Right lobe of liver (tissue), 4 donors: Measurements from ENCODE around the gene ZNF652.

Experiments
- POLR2A ChIP-seq: fragments of 450-650 bp; IDR thresholded peaks from one replicate; pipeline ENCODE4 v1.6.1; 2017; ENCODE audit warnings: antibody characterized with exemption, mild to moderate bottlenecking
- TF ChIP-seq, protein P1 (sequence below), 4 donors: fragments of 200-600 bp in 3 of 4; fragments of 450-650 bp in 1 of 4; IDR thresholded peaks; one replicate each; pipeline versions ENCODE4 v1.5.1 to v1.8.0; 2016 to 2022; ENCODE audit warnings: antibody characterized with exemption in 4 of 4, mild to moderate bottlenecking in 2 of 4
- donor health status: DM: no; HTN: no; CAD: no.
- donor health status: DM: no; HTN: no; CAD: no.
- donor health status: DM: no; HTN: yes; CAD: no.

DNA sequence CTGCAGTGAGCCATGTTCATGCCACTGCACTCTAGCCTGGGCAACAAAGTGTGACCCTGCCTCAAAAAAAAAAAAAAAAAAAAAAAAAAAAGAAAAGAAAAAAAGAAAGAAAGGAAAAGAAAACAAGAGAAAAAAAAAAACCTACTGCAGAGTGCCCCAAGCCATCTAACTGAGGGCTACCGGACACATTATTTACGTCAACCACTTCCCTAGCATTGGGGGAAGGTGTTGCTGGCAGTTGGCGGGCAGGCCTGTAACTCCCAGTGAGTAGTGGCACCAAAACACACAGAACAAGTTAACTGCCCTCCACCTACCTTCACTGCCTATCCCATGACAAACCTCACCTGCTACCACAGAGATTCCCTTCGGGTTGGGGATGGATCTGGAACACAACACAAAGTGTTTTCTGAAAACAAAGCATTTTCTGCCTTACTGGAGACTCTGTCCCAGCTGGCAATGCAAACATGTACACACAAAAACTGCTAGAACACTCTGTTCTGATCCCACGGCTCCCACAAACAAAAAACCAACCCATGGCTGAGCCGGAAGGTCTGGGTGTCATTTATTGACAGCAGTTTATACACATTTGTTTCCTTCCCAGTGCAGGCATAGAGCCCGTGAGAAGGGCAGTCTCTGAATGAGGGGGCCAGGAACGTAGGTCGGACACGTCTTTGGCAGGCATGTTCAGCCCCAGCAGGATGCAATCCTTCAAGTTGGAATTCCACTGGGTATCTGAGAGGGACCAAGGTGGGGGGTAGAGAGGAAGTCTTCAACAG is 41.7 kb upstream of the ZNF652 start:
- TF ChIP-seq, protein P1, sequence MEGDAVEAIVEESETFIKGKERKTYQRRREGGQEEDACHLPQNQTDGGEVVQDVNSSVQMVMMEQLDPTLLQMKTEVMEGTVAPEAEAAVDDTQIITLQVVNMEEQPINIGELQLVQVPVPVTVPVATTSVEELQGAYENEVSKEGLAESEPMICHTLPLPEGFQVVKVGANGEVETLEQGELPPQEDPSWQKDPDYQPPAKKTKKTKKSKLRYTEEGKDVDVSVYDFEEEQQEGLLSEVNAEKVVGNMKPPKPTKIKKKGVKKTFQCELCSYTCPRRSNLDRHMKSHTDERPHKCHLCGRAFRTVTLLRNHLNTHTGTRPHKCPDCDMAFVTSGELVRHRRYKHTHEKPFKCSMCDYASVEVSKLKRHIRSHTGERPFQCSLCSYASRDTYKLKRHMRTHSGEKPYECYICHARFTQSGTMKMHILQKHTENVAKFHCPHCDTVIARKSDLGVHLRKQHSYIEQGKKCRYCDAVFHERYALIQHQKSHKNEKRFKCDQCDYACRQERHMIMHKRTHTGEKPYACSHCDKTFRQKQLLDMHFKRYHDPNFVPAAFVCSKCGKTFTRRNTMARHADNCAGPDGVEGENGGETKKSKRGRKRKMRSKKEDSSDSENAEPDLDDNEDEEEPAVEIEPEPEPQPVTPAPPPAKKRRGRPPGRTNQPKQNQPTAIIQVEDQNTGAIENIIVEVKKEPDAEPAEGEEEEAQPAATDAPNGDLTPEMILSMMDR (IDR thresholded peaks at IDR 0.05): no peak
- TF ChIP-seq POLR2A: no peak
